ENCODE data around the gene GAN. TPM values are rescaled to one million over a fixed set of nuclear protein-coding genes. Genes with fewer than 3 reads are reported as not detected.

The GAN gene
- total RNA-seq, 1 experiment from 2014 or later: 22.5 TPM

- TF ChIP-seq EGR1 (IDR thresholded peaks at IDR 0.05; ENCODE audit: low read depth) (no peak), TCF7L2 (IDR thresholded peaks at IDR 0.05; ENCODE audit: borderline replicate concordance, extremely low read depth, insufficient read depth, insufficient read length) (no peak), REST (IDR thresholded peaks at IDR 0.05; ENCODE audit: low read depth) (no peak), YY1 (IDR thresholded peaks at IDR 0.05; ENCODE audit: extremely low read depth, insufficient replicate concordance, low read depth, low read length) (no peak), POLR2AphosphoS5 (IDR thresholded peaks at IDR 0.05; ENCODE audit: low read depth, low read length) (no peak), SRF (IDR thresholded peaks at IDR 0.05; ENCODE audit: low read depth) (no peak)
Measured at GRCh38 chr16:81367821-81368220, 53.1 kb downstream of the GAN start (continued).

- CTCF ChIA-PET: no interaction called here
- Histone ChIP-seq H3K4me3 (replicated peaks in 1 of 2; ENCODE audit: low read depth in 1 of 2, low read length in 2 of 2) (no peak overlapping the region), H4K20me1 (ENCODE audit: insufficient read depth) (no peaks in the 10 kb centered on the region), H3K79me2 (ENCODE audit: insufficient read depth, low read length) (no peaks in the 10 kb centered on the region), H3K9ac (ENCODE audit: low read length) (no peak overlapping the region), H3K27me3 (ENCODE audit: insufficient read depth, low read length) (no peaks in the 10 kb centered on the region), H3K9me3 (ENCODE audit: control insufficient read depth in 1 of 2, insufficient read depth in 1 of 2, low read depth in 1 of 2, low read length in 2 of 2) (no peaks in the 10 kb centered on the region), H3K27ac (ENCODE audit: low read depth, low read length) (no peak overlapping the region), H3K9me2 (ENCODE audit: insufficient read depth) (no peaks in the 10 kb centered on the region), H3K4me1 (ENCODE audit: control insufficient read depth in 1 of 2, insufficient read depth in 2 of 2, low read length in 2 of 2) (no peaks in the 10 kb centered on the region), H3K4me2 (ENCODE audit: low read length) (no peak overlapping the region), H2AFZ (ENCODE audit: low read depth, low read length, poor library complexity, severe bottlenecking) (no peak overlapping the region), H3K36me3 (ENCODE audit: control insufficient read depth in 1 of 2, insufficient read depth in 2 of 2, low read length in 2 of 2) (peaks cover 12 to 31% of the 10 kb centered on the region in 2 experiments; a peak in 3 of 4 replicates)
- intact Hi-C loops (cut with micrococcal nuclease): loop anchor here (5.0 kb wide), 3 partner anchors 252 to 517 kb away; no protein-coding TSS in a partner anchor
- DNase-seq (ENCODE audit: low read depth, low spot score) (no peak), ATAC-seq (no peak)
- RAD21 ChIA-PET (ENCODE audit: low non-redundant PET in 1 of 2, low total read pairs in 2 of 2, uncharacterized antibody in 2 of 2, unreplicated experiment in 2 of 2): no interaction called here
- no TSS peak for BruUV-seq (replicated peaks)
- POLR2A ChIA-PET: no interaction called here
- TF ChIP-seq ELF1 (IDR thresholded peaks at IDR 0.05; ENCODE audit: borderline replicate concordance, low read depth) (no peak), REST (IDR thresholded peaks at IDR 0.05; ENCODE audit: low read depth) (no peak), JUND (IDR thresholded peaks at IDR 0.05) (no peak), SIN3A (IDR thresholded peaks at IDR 0.05; ENCODE audit: low read depth) (no peak), POLR2AphosphoS5 (IDR thresholded peaks at IDR 0.05; ENCODE audit: low read depth, low read length) (no peak), SP1 (IDR thresholded peaks at IDR 0.05; ENCODE audit: low read depth) (no peak), EGR1 (IDR thresholded peaks at IDR 0.05; ENCODE audit: low read depth) (no peak), ATF3 (IDR thresholded peaks at IDR 0.05) (no peak), RAD21 (IDR thresholded peaks at IDR 0.05; ENCODE audit: low read depth) (no peak)
Measured at GRCh38 chr16:81369888-81370504, 55.2 kb downstream of the GAN start.

Data from HCT116 (cell line).